Measurements from ENCODE around the gene KDM4C.

- TF ChIP-seq RAD21 (IDR thresholded peaks at IDR 0.05; ENCODE audit: low read length) (no peak), CTCF (conservative IDR thresholded peaks at IDR 0.05; ENCODE audit: low read depth, low read length) (no peak), POLR2A (IDR thresholded peaks at IDR 0.05; ENCODE audit: low read depth, low read length) (no peak), FOS (IDR thresholded peaks at IDR 0.05; ENCODE audit: low read depth, low read length) (no peak), MAZ (IDR thresholded peaks at IDR 0.05; ENCODE audit: borderline replicate concordance, low read depth, low read length) (no peak), SMC3 (IDR thresholded peaks at IDR 0.05; ENCODE audit: low read depth, low read length) (no peak), ELK1 (IDR thresholded peaks at IDR 0.05; ENCODE audit: borderline replicate concordance, low read depth, low read length) (no peak), RFX5 (IDR thresholded peaks at IDR 0.05; ENCODE audit: low read depth, low read length) (no peak), BHLHE40 (IDR thresholded peaks at IDR 0.05; ENCODE audit: low read depth, low read length) (no peak), USF2 (IDR thresholded peaks at IDR 0.05; ENCODE audit: low read depth, low read length) (no peak)
These were observed 347.3 kb downstream of the KDM4C start for GRCh38 chr9:7105095-7105494.
